22Rv1 (cell line): ENCODE results near the gene DHRS3.
"Not testable (repeated sequence)": the region's sequence is repeated elsewhere in the genome, so short reads cannot be mapped to it uniquely, and the experiment has no call there.

Experiments used
- H3K27ac ChIP-seq: fragments of 450-650 bp; 2 replicates; pipeline ENCODE4 v1.5.1; 2017
- ZFX ChIP-seq: fragments of 450-650 bp; IDR thresholded peaks from 2 replicates; pipeline ENCODE4 v1.6.1; 2017; ENCODE audit warnings: antibody characterized with exemption, borderline replicate concordance
- TF ChIP-seq, protein P1 (sequence below): fragments of 450-650 bp; IDR thresholded peaks from 2 replicates; pipeline ENCODE4 v1.5.1; 2017; ENCODE audit warnings: mild to moderate bottlenecking

DHRS3 gene

DNA sequence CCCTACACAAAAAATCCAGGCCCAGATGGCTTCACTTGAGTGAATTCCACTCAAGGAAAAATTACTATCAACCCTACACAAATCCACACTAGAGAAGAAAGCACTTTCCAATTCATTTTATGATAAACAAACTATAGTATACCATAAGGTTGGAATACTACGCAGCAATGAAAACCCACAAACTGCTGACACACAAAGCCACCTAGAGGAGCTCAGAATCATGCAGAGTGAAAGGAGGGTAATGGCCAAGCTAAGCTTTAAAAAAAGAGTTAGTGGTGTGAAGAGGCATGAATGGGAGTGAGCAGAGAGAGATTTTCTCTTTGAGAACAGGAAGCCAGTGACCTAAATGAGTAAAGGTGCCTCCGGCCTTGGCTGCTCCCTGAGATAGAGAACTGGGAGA lies 93.7 kb downstream of the DHRS3 start:
- H3K27ac ChIP-seq: no peak overlapping the region
- TF ChIP-seq, protein P1, sequence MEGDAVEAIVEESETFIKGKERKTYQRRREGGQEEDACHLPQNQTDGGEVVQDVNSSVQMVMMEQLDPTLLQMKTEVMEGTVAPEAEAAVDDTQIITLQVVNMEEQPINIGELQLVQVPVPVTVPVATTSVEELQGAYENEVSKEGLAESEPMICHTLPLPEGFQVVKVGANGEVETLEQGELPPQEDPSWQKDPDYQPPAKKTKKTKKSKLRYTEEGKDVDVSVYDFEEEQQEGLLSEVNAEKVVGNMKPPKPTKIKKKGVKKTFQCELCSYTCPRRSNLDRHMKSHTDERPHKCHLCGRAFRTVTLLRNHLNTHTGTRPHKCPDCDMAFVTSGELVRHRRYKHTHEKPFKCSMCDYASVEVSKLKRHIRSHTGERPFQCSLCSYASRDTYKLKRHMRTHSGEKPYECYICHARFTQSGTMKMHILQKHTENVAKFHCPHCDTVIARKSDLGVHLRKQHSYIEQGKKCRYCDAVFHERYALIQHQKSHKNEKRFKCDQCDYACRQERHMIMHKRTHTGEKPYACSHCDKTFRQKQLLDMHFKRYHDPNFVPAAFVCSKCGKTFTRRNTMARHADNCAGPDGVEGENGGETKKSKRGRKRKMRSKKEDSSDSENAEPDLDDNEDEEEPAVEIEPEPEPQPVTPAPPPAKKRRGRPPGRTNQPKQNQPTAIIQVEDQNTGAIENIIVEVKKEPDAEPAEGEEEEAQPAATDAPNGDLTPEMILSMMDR: no peak
- no peak for TF ChIP-seq ZFX

DNA sequence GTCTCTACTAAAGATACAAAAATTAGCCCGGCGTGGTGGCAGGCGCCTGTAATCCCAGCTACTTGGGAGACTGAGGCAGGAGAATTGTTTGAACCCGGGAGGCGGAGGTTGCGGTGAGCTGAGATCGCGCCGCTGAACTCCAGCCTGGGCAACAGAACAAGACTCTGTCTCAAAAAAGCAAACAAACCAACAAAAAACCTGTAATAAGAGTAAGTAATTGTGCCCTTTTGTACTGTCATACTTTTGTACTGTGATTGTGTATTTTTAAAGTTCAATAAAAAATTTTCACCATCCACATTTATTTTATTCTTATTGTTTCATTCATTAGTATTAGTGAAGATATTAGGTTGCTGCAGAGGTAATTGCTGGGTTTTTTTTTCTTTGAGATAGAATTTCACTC lies 95.2 kb downstream of the DHRS3 start:
- H3K27ac ChIP-seq: not testable (repeated sequence)

DNA sequence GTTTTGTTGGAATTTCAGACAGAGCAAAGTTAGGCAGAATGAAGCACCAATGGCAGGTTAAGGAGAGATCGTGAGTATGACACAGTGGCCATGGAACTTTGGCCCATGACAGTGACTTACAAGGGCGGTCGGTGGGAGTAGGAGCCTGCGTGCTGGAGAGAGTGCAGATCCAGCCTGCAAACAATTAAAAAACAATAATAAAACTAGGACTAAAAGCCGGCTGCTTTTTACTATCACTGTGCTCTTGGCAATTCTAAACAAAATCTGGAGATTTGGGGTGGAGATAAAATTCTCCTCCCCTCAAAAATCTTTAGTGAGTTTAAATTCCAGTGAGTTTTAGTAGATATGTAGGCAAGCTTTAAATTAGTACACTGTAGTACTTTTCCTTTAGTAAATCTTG lies 96.9 kb downstream of the DHRS3 start:
- TF ChIP-seq ZFX: no peak
- TF ChIP-seq, protein P1: no peak
- no peak overlapping the region for H3K27ac ChIP-seq

DNA sequence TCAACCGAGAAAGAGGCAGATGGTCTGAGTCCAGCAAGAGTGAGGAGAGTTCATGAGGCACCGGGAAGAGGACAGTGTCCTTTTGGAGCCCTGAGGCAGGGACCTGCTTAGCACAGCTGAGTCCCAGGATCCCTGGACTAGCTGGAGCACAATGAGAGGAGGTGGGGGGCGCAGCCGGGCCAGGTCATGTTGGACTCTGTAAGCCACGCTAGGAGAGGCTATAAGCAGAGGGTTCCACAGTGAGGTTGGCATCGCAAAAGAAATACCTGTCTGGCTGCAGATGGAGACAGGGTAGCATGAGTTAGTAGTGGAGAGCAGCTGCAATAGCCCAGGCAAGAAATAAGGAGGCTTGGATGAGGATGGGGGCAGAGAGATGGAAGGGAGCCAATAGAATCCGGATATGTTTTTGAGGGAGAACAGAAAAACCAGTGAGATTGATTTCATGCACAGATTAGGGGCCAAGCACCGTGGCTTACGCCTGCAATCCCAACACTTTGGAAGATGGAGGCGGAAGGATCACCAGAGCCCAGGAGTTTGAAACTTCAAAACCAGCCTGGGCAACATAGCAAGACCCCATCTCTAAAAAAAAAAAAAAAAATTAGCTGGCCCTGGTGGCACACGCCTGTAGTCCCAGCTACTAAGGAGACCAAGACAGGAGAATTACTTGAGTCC lies 98.2 kb downstream of the DHRS3 start:
- TF ChIP-seq ZFX: no peak
- TF ChIP-seq, protein P1: no peak
- no peak overlapping the region for H3K27ac ChIP-seq

DNA sequence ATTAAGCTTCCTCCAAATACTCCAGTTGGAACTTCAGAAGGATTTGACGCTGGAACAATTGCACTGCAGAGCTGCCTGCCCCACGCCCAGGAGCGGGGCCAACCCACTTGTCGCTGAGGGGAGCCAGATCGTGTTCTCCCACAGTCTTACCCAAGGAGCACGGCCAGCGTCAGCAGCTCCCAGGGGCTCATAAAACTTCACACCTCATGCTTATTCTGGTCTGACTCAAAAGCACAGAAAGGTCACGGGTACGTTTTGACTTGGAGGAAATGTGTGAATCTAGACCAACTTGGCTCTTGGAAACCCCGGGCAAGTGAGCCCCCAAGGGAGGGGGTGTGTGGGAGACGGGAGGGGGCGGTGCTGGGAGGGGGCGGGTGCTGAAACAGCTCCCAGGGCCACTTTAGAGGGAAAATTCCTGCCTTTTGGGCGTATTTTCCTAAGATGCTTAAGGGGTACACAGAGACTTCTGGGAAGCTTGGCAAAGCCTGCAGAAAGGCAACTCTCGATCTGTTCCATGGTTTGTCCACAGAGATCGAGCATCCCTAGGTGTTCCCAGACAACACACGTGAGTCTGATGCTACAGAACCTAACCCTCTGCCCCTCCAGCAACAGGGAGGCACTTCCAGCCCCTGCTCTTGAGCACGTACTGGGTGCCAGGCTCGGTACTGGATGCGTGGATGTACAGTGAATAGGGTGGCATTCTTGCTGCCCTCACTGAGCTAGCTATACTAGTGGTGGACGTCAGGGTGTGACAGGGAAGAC lies 98.9 kb downstream of the DHRS3 start:
- H3K27ac ChIP-seq: no peak overlapping the region
- TF ChIP-seq, protein P1: no peak
- no peak for TF ChIP-seq ZFX
